Measurements from ENCODE around the gene RNASE2.
"Not testable (repeated sequence)": the region's sequence is repeated elsewhere in the genome, so short reads cannot be mapped to it uniquely, and the experiment has no call there.

Gene RNASE2

DNA sequence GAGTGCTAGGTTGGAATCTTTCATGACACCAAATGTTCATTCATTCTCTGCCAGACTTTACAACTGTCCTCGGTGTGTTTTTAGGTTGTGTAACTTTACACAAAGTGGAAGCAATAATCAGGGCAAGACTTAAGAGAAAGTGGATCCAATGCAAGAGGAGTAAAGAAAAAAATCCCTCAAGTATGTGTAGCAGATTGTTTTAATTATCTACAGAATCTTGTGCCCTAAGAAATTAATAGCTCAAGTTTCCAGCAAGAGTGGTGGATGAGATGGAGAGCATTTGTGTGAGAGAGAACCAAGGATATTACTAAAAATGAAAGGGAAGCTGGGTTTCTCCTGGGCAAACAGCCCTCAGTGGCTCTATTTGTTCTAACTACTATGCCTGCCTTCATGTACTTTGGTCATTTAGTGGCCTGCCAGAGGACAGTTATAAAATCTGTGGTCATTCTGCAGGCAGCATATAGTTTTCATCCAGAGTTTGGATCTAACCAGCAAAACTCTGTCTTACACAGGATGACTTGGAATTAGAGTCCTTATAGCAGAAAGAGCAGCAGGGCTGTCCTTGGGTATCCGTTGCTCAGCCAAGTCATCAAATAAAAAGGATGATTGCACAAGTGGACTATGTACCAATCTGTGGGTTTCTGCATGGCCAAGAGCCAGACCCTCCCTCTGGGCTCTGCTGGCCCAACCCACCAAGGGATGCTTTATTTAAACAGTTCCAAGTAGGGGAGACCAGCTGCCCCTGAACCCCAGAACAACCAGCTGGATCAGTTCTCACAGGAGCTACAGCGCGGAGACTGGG lies at the start of gene RNASE2:
RNASE2 (plus strand) TSS at position 752 of the 802 bp plus-strand sequence. CDS start 285 bp downstream, outside the sequence.
- DNase-seq, result not testable (repeated sequence)

DNA sequence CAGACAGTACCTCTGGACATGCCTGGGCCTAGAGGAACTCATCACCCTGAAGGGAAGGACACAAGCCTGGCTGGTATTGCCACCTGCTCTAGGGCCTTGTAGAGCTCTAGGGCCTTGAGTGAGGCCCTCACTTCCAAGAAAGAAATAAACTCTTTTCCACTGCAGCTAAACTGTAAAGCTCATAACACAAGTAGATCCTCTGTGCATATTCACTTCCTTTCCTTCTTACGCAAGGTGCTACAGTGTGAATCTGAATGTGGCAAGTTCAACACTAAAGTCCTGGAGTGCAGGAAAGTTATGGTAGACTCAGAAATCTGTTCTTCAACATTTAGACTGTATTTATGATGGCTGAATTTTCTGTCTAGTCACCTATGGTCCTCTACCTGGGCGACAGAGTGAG lies 49.6 kb upstream of the RNASE2 start:
- DNase-seq, result no peak

DNA sequence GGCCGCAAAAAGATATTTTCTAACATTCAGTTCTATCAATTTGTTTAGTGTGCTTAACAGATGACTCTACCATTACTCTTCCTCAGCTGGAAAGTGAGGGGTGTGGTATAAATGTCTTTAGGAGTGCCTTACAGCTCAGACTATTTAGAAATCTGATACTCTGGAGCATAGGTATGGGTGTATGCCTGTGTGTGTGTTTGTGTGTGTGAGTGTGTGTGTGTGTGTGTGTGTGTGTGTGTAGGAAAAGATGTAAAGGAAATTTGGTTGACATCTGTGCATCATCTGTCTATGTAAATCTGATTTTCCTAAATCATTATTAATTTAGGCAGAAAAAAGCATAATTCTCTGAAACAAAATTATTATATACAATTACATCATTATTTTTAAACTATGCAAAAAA lies 48.1 kb upstream of the RNASE2 start:
- DNase-seq, result no peak

DNA sequence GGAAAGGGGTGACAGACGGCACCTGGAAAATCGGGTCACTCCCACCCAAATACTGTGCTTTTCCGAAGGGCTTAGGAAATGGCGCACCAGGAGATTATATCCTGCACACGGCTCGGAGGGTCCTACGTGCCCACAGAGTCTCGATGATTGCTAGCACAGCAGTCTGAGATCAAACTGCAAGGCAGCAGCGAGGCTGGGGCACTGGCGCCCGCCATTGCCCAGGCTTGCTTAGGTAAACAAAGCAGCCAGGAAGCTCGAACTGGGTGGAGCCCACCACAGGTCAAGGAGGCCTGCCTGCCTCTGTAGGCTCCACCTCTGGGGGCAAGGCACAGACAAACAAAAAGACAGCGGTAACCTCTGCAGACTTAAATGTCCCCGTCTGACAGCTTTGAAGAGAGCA lies 44.5 kb upstream of the RNASE2 start:
- DNase-seq, result not testable (repeated sequence)

DNA sequence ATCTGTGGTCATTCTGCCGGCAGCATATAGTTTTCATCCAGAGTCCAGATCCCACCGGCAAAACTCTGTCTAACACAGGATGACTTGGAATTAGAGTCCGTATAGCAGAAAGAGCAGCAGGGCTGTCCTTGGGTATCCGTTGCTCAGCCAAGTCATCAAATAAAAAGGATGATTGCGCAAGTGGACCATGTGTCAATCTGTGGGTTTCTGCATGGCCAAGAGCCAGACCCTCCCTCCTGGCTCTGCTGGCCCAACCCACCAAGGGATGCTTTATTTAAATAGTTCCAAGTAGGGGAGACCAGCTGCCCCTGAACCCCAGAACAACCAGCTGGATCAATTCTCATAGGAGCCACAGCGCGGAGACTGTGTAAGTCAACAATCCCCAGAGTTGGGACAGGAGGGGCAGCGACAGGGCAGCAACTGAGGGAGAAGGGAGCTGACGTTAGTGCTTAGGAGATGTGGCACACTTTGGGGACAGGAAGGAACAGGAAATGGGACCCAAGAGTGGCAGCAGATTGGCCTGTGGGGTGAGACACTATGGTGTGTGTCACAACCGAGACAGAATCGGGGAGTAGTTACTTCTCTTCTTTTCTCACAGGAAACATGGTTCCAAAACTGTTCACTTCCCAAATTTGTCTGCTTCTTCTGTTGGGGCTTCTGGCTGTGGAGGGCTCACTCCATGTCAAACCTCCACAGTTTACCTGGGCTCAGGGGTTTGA lies 36.1 kb upstream of the RNASE2 start:
- DNase-seq, result not testable (repeated sequence)

DNA sequence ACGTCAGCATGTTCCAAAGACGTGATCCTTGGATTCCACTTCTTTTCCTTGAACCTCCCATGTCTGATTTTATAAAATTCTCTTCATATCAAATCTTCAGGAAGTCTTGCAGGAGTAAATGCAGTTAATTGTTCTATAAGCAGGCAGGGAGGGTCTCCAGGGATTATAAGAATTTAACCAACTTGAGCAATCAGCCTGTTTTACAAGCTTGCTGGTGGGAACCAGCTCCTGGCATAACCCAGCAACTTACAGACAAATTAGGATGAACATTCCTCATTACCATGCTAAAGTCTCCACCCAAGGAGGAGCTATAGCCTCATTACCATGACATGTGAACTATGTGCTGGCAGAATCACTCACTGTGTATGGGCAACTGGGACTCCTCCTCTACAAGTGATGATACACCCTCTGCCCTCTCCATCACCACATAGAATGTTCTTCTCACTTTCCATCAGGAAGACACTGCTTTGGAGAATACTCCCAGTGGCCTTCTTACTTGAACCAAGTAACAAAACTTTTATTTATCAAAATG lies 31.5 kb upstream of the RNASE2 start:
- not testable (repeated sequence) for DNase-seq

DNA sequence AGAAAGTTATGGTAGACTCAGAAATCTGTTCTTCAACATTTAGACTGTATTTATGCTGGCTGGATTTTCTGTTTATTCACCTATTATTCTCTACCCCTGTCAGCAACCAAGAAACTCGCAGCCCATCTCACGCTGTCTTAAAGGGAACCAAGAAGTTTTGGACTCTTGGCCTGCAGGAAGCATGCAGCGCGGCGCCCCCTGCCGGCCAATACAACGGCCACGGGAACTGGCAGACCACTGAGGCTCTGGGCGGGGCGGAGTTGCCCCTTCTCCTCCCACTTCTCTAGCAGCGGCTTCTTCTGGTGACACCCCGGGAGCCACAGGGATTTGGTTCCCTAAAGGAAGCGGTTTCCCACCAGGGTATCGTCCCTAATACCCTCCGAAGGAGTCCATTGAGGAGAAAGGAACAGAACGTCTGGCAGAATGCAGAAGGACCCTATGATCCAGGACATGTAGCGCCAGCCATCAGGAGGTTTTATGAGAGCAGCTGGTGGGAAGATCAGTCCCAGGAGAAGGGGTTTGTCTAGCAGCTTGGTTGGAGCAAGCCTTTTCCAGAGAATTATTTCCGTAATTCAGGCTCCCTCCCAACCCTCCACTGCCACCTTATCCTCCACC lies 21.0 kb upstream of the RNASE2 start:
- DNase-seq, result peak; percentile 61

DNA sequence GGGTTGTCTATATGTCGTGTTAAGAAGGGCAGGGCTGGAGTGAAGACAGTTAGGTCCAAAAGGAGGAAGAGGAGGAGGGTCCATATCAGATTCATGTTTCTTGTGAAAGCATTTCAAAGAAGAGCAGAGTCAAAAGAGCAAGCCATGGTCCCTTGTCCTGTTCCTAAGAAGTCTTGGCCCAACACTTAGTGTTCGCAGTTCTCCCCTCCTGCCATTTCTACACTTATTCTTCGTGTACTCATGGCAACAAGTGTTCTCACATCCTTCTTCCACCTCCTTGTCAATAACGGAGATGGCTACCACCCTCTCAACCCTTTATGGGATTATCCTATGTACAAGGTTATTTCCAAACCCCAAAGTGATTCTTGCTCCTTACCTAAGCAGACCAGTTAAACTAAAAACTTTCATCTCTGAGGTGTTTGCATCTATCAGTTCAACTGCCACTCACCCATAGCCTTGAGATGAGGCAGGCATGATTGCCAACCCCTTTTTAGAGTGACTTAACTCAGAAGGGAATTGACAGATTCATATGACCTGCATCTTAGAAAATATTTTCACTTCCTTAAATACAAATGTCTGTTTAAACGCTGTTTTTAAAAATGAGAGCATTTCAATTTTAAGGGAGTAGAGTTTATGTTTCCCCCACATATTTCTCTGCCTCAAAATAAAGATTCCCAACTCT lies 19.8 kb upstream of the RNASE2 start:
- no peak for DNase-seq

DNA sequence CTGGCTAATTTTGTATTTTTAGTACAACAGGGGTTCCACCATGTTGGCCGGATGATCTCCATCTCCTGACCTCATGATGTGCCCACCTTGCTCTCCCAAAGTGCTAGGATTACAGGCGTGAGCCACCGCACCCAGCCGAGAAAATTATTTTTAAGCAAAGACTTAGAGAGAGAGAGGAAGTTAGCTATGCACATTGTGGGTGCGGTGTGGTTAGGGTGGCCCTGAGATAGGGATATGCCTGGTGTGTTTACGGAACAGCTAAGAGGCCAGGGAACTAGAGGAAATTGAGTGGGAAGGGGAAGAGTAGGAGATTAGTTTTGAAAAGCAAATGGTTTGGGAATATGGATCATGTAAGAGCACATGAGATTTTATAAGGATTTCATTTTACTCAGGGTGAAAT lies 10.1 kb upstream of the RNASE2 start:
- not testable (repeated sequence) for DNase-seq

DNA sequence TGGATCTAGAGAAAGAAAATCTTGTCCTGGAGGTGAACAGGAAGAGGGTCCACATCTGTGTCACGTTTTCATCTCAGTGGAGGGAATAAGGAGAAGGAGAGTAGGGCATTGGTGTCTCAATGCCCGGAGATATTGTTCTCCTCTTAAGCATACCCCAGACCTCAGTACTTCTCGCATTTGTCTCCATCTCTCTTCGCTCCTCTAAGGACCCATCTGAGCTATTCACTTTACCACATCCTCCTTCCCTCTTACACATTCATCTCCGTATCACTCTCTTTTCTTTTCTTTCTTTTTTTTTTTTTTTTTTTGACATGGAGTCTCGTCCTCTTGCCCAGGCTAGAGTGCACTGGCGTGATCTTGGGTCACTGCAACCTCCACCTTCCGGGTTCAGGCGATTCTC lies 8.6 kb upstream of the RNASE2 start:
- DNase-seq, result not testable (repeated sequence)

DNA sequence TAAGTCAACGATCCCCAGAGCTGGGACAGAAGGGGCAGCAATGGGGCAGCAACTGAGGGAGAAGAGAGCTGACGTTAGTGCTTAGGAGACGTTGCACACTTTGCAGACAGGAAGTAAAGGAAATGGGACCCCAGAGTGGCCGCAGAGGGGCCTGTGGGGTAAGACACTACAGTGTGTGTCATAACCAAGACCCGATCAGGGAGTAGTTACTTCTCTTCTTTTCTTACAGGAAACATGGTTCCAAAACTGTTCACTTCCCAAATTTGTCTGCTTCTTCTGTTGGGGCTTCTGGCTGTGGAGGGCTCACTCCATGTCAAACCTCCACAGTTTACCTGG lies 219 bp downstream of the RNASE2 start:
- not testable (repeated sequence) for DNase-seq

DNA sequence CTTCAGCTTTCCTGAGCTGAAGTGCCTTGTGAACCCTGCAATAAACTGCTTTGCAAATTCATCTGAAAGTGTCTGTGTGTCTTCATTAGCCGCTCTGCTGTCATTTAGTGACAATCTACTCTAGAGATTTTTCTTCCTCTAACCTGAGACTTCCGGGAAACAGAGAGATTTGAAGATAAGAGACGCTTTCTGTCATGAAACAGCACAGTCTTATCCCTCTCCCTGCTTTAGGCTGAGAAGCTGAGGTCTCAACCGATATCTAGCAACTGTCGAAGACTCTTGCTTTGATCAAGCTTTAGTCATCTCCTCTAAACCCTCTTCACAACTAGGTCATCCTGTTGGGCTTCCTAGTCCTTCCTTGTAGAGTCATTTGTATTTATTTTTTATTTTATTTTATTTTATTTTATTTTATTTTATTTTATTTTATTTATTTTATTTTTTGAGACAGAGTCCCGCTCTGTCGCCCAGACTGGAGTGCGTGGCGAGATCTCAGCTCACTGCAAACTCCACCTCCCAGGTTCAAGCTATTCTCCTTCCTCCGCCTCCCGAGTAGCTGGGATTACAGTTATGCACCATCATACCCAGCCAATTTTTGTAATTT lies 1.2 kb downstream of the RNASE2 start:
- no peak for DNase-seq

DNA sequence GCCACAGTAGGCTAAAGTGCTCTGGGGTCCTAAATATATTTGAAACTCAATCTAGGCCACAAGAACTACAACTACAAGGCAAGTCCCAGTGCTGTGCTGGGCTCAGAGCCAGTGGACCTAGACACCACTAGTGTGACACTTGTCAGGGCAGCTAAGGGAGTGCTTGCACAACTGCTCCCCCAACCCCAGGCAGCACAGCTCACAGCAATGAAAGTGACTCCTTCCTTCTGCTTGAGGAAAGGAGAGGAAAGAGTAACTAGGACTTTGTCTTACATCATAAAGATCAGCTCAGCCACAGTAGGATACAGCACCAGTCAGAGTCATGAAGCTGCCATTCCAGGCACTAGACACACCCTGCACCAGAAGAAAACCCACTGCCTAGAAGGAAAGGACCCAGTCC lies 3.7 kb downstream of the RNASE2 start:
- not testable (repeated sequence) for DNase-seq

DNA sequence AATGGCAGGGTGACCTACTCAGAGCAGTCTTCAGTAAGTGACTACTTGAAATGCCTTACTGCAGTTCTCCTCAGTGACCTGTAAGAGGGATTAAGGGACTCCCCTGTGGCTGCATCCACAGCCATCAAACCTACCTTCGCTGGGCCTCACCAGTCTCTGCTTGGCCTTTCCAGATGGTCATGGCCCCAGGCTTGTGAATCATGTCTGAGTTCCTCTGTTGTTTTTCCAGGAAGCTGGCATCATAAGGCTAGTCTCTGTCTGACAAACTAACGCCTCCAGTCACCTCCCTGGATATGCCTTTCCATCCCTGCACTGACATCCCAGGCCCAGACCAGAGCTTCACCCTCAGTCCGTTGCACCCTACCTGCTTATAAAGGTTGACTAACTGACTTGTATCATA lies 14.0 kb downstream of the RNASE2 start:
- DNase-seq, result no peak

DNA sequence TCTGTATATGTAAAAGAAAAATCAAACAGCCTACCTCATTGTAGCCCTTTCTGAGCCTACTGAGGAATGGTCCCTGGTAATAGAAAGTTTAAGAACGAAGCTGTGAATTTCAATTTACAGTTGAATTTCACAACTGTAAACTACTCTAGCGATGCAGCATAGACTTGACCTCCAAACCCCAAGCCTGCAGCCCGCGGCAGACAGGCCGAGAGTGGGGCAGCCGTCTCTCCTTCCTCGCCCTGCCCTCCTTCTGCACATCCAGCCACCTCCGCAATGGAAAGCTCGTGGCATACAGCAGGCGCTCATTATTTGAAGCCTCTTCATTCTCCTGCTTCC lies 15.3 kb downstream of the RNASE2 start:
- DNase-seq, result no peak

DNA sequence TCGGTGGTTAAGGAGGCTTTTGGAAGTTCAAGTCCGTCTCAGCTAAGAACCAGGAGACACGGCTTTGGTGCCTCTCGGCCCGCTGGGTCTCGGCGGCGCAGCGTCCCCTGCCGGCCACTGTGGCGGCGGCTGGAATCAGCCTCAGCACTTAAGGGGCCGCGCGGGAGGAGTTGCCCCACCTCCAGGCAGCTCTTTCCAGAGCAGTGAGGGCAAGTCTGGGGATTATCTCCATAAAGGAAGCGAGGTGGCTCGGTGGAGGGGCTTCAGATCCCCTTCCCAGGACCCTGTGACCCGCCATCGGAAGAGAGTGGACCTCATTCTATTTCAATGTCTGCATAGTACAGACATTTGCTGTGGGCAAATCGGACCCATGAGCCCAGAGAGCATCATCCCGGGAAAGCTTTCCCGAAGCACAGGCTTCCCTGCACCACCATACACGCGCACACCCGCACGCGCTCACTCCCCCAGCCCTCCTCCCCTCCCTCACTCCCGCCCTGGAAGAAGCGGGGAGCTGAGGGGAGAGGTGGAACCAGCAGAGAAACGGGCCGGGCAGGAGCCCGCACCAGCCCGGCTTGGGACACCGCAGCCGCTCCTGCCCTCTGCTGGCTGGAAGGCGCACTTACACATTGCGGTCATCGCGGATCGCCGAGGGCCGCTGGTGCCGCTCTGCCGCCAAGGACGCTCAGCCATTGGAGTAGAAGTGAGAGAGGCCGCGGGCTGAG lies 15.9 kb downstream of the RNASE2 start:
- DNase-seq, result peak; percentile 92

DNA sequence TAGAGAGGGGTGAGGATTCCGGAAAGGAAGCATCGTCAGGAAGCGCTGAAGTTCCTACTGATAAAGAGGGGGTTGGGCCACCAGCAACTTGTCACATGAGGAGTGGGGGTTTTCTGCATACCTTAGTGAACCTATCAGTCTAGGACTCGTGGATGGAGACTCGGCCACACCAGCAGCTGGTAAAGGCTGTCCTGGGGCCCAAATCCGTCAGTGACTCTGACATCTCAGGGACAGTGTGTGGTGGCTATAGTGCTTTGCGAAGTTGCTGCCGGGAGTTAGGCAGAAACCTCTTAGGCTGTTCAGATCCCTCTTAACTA lies 16.4 kb downstream of the RNASE2 start:
- no peak for DNase-seq

DNA sequence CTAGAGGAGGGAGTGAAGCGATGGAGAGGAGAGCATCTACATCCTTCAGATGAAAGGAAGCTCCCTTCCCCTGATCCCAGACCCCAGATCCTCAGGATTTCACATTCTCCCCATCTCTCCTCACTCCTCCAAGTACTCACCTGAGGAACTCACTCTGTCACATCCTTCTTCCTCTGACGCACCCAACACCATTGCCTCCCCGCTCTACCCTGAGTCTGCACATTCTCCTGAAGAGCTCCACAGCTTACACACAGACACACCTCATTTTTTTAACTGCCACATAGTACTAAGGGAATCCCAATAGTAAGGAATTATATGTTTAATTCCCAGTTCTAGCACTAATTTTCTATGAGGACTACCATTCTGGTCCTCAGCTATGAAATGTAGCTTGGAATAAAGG lies 18.2 kb downstream of the RNASE2 start:
- no peak for DNase-seq

DNA sequence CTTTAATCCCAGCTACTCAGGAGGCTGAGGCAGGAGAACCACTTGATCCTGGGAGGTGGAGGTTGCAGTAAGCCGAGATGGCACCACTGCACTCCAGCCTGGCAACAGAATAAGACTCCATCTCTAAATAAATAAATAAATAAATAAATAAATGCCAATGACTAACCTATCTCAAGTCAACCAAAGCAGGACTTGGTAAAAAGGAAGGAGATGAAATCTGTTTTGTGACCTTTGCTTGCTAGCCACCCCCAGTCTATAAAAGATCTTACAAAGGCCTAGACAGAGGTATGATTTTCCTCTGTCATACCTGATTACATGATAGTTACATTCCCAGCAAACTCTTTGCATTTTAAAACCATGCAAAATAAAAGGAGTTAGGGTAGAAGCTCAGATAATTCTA lies 21.0 kb downstream of the RNASE2 start:
- DNase-seq, result no peak

DNA sequence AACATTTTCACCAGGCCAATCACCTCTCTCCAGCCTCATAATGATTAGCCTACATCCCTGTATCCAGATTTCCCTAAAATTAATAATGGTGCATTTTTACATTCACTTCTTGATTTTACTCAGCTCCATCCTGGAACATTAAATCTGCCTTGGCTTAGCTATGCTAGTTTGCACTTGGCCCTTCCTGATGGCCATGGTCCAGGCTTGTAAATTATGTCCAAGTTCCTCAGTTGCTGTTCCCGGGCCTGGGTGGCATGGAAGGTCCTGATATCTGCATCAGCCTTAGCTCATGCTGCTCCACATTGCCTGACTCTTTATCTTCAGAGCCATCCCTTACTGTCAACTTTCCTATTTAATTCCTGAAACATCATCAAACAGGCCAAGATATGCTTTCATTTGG lies 23.4 kb downstream of the RNASE2 start:
- no peak for DNase-seq

DNA sequence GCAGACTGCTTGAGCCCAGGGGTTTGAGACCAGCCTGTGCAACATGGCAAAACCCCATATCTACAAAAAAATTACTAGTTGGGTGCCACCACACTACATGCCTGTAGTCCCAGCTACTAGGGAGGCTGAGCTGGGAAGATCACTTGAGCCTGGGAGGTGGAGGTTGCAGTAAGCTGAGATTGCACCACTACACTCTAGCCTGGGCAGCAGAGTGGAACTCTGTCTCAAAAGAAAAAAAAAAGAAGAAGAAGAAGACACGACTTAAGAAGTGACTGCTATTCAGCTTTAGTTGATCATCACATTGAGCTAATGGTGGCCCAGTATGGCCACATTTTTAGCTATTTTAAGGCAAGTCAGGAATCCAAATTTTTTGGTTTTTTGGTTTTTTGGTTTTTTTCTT lies 25.6 kb downstream of the RNASE2 start:
- no peak for DNase-seq

DNA sequence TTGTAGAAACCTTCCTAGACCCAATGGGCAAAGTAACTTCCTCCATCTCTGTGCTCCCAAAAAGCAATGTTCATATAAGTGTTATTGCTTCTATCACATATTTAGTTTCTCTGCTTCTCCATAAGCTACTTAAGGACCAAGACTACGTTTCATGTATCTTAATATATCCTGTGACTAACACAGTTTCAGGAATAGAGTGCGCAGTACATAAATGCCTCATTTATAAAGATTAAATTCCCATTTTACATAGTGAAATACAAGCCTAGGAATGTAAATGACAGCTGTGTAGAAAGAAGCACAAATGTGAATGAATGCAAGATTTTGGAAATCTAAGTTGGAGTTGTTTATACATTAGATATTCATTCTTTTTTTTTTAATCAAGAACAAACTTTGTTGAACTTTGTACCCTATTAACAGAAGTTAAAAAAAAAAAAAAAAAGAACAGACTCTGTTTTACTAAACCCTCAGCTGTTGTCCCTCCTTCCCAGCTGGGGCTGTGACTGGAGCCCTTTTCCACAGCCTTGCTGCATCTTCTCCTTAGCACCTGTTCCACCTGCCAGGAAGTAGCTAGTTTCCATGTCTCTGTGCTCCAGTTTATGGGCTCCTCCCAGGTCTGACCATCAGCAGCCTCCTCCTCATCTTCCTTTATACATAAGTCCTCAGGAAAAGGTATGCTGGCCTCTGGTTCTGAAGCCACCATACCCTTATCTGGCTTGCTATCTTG lies 27.5 kb downstream of the RNASE2 start:
- no peak for DNase-seq
